Right kidney (tissue), 1 donor: ENCODE results near the gene PPP1R9B.

ENCODE experiments used
- DNase-seq: peaks from one replicate; pipeline ENCODE4 v3.0.0-alpha.2; 2016

PPP1R9B gene

GRCh38 chr17:50155115-50155819 is 4.8 kb upstream of the PPP1R9B start:
- DNase-seq, result no peak

- no peak for DNase-seq
These were observed 4.1 kb upstream of the PPP1R9B start for GRCh38 chr17:50154604-50155003.

- DNase-seq, result no peak
These were observed 3.4 kb upstream of the PPP1R9B start for GRCh38 chr17:50153650-50154575.

GRCh38 chr17:50152736-50153135 is 2.3 kb upstream of the PPP1R9B start:
- no peak for DNase-seq

GRCh38 chr17:50151937-50152547 is 1.6 kb upstream of the PPP1R9B start:
- peak; percentile 82 for DNase-seq

GRCh38 chr17:50151041-50151936 is 812 bp upstream of the PPP1R9B start:
- DNase-seq, result peak; percentile 69

- peak; percentile 77 for DNase-seq
These were observed 792 bp downstream of the PPP1R9B start for GRCh38 chr17:50149417-50150353.

- peak; percentile 53 for DNase-seq
These were observed 1.4 kb downstream of the PPP1R9B start for GRCh38 chr17:50149091-50149416.

- peak; percentile 66 for DNase-seq
These were observed 2.0 kb downstream of the PPP1R9B start for GRCh38 chr17:50148226-50149090.

- DNase-seq, result no peak
These were observed 2.6 kb downstream of the PPP1R9B start for GRCh38 chr17:50147841-50148225.

GRCh38 chr17:50146927-50147665 is 3.4 kb downstream of the PPP1R9B start:
- DNase-seq, result no peak

GRCh38 chr17:50146230-50146926 is 4.1 kb downstream of the PPP1R9B start:
- no peak for DNase-seq

GRCh38 chr17:50145532-50146229 is 4.8 kb downstream of the PPP1R9B start:
- DNase-seq, result no peak

- DNase-seq, result no peak
These were observed 5.5 kb downstream of the PPP1R9B start for GRCh38 chr17:50144845-50145531.

GRCh38 chr17:50144355-50144754 is 6.1 kb downstream of the PPP1R9B start:
- no peak for DNase-seq

- no peak for DNase-seq
These were observed 6.9 kb downstream of the PPP1R9B start for GRCh38 chr17:50143461-50144176.

- DNase-seq, result no peak
These were observed 8.7 kb downstream of the PPP1R9B start for GRCh38 chr17:50141745-50142110.
